GM18519 (cell line): ENCODE measurements around the gene PLXNB2.

Experiments
- ATAC-seq: cut with Tn5 transposase; IDR thresholded peaks from one replicate; pipeline ENCODE4 v1.9.1; 2021; ENCODE audit warnings: mild to moderate bottlenecking, moderate library complexity; ENCODE audit not compliant: unreplicated experiment, low FRiP score

PLXNB2 gene

GRCh38 chr22:50242406-50242949 lies 65.0 kb downstream of the PLXNB2 start:
- no peak for ATAC-seq

- no peak for ATAC-seq
Observed at GRCh38 chr22:50238755-50239154, 68.7 kb downstream of the PLXNB2 start.

DNA sequence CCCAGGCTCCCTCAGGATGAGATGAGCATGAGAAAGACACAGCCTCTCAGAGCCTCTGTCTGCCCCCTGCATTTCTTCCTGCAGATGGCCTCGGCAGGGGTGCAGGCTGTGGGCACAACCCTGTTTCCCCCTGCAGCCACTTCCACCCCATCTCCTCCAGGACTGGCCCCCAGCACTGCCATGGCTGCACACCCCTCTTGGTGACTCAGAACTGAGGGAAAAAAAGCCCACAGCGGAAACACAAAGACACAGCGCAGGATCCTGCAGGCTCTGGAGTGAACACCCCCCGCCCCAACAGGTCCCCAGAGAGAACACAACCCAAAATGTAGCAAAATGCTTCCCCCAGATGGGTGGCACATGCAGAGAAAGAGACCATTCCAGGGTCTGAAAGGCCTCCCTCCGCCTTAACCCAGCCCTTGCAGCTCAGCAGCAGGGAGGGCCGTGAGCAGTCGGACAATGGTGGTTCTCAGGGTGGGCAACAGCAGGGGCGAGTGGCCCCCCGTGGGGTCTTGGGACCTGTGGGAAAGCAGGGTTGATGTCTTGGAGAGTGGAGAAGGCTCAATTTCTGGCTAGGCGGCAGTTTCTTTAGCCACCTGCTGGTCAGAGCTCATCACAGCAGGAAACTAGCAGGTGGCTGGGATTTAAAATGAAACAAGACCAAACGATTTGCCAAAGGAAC lies 70.6 kb downstream of the PLXNB2 start:
- no peak for ATAC-seq

DNA sequence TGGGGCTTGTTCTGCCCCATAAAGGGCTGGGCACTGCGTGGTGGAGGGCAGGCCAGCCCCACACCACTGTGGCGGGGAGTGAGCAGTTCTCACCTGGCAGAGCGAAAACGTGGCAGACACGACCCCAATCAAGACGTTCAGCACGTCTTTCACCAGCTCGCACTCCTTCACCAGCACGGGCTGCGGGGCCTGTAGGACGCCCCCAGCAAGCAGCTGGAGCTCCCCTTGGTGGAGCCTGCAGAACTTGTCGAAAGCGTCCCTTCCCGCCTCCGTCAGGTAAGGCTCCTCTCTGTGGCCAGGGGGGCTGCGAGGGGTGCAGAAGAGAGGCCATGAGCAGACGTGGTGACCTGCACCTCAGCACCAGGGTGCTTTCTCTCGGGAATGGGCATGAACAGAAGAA lies 74.2 kb downstream of the PLXNB2 start:
- ATAC-seq: no peak

DNA sequence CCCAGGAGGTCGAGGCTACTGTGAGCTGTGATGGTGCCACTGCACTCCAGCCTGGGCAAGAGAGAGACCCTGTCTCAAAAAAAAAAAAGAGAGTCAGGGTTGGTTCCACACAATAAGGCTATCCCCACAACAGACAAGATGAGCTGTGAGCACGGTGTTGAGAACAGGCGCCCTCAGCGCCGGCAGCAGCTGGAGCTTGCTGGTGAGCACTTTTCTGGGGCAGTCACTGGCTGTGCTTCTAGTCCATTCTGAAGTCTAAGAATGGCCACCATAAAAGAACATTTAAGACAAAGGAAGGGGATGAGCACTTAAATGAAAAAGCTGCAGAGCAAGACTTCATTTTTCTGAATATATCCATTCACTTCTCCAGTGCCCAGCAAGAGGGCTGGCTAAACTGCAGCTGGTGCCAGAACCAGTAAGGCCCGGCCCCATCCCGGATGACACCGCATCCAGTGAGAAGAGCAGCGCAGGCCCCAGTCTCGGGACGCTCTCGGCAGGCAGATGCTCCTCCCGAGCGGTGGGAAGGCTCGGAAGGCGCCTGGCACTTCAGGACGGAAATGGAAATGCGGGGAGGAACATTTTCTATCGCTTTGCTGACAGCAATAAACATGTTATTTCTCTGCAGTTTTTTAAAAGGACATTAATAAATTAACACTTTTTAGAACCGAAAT lies 74.8 kb downstream of the PLXNB2 start:
- ATAC-seq: no peak

- ATAC-seq: no peak
Observed at GRCh38 chr22:50229370-50229769, 78.1 kb downstream of the PLXNB2 start.

GRCh38 chr22:50228366-50228765 lies 79.1 kb downstream of the PLXNB2 start:
- no peak for ATAC-seq

- ATAC-seq: no peak
Observed at GRCh38 chr22:50227579-50228215, 79.7 kb downstream of the PLXNB2 start.

GRCh38 chr22:50226875-50227165 lies 80.6 kb downstream of the PLXNB2 start:
- ATAC-seq: no peak

DNA sequence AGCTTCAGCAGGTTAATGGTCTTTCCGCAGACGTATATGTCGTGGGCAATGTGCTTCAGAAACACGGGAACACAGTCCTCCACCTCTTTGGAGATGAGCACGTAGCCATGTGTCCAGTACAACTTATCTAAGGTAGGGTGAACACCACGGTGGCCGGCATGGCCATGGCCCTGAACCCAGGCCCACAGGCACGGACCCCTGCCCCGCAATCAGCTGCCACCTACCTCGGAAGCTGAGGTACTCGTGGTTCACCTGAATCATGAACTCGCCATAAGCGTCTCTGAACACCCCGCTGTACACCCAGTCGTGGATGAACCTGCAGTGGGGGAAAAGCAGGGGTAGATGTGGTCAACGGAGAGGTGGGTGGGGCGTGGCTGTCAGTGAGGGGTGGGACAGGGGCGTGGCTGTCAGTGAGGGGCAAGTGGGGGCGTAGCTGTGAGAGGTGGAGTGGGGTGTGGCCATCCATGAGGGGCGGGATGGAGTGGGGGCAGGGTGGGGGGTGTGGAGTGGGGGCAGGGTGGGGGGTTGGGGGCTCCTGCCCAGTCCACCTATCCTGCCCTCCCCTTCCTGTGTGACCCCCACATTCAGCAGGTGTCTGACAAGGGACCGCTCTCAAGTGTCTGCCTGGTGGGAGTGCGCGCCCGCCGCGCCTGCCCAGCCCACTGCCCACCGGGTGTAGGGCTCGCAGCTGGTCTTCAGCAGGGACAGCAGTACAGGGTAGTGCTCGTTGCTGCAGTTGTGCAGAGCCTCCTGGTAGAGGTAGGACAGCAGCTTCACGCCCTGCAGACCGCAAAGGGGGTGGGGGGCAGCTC lies 81.2 kb downstream of the PLXNB2 start:
- ATAC-seq: no peak

DNA sequence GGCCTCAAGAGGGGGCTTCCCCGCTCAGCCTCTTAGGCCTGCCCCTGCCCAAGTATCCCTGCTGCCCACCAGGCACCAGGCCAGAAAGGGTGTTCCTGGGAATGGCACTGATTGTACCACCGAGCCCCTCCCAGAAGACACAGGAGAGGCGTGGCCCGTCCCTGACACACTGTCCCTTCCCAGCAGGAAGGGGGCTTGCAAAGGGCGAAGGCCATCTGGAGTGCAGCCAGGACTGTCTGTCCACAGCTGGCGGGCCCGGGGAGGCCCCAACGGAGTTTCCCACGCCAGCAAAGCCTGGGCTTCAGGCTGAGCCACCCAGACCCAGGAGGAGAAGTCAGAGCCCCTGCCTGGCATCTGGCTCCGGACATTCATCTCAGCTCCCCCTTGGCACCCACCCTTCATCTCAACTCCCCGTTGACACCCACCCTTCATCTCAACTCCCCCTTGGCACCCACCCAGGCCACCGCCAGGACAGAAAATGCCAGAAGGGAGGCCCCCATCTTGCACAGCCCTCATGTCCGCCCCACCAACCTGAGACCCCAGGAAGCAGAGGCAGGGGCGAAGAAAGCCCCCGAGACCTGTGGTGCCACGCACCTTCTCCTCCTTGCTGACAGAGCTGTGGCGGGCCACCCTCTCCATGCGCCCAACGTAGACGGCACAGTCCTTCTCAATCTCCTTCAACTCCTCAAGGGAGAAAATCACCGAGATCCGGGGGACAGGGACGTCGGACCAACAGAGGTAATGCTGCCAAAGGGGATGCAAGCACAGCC lies 82.1 kb downstream of the PLXNB2 start:
- ATAC-seq: no peak
